DND-41 (cell line): ENCODE measurements around the gene ETNK2.

ENCODE experiments used
- ATAC-seq: fragments of 200-7000 bp; cut with Tn5 transposase; 3 replicates; pipeline ENCODE4 v1.9.1; 2021; ENCODE audit warnings: low read depth; ENCODE audit not compliant: insufficient read depth
- DNase-seq: peaks from one replicate; pipeline ENCODE4 v3.0.0-alpha.2; 2020
- H2AFZ ChIP-seq: 2 replicates; pipeline ENCODE4 v1.6.0; 2012; ENCODE audit warnings: low read depth, low read length
- H3K27ac ChIP-seq: 2 replicates; pipeline ENCODE4 v1.5.1; 2012; ENCODE audit warnings: low read length, inconsistent platforms
- H3K27me3 ChIP-seq: fragments of 200-600 bp; sonication (generic); 2 replicates; pipeline ENCODE4 v1.6.0; 2012; ENCODE audit warnings: low read length, mild to moderate bottlenecking, inconsistent platforms; ENCODE audit not compliant: insufficient read depth, poor library complexity
- H3K36me3 ChIP-seq: 2 replicates; pipeline ENCODE4 v1.5.1; 2012; ENCODE audit warnings: low read length, inconsistent platforms; ENCODE audit not compliant: insufficient read depth
- H3K4me1 ChIP-seq: 2 replicates; pipeline ENCODE4 v1.5.1; 2012; ENCODE audit warnings: mild to moderate bottlenecking, low read length; ENCODE audit not compliant: insufficient read depth
- H3K4me2 ChIP-seq: 2 replicates; pipeline ENCODE4 v1.6.0; 2012; ENCODE audit warnings: mild to moderate bottlenecking, moderate library complexity, low read length, inconsistent platforms; ENCODE audit not compliant: insufficient read depth
- H3K4me3 ChIP-seq, 2 experiments: fragments of 200-600 bp in 1 of 2; shearing (Covaris generic) in 1 of 2; 2 replicates each; pipeline ENCODE4 v1.5.1; 2012 to 2016; ENCODE audit warnings: inconsistent platforms in 2 of 2, low read length in 2 of 2, mild to moderate bottlenecking in 2 of 2, low read depth in 1 of 2, moderate library complexity in 1 of 2
- H3K79me2 ChIP-seq: 2 replicates; pipeline ENCODE4 v1.6.0; 2012; ENCODE audit warnings: low read length, inconsistent platforms; ENCODE audit not compliant: insufficient read depth
- H3K9ac ChIP-seq: 2 replicates; pipeline ENCODE4 v1.6.0; 2012; ENCODE audit warnings: low read depth, mild to moderate bottlenecking, inconsistent platforms, low read length, moderate library complexity
- H3K9me3 ChIP-seq: 2 replicates; pipeline ENCODE4 v1.5.1; 2012; ENCODE audit warnings: low read length, moderate library complexity, mild to moderate bottlenecking, inconsistent platforms; ENCODE audit not compliant: insufficient read depth, severe bottlenecking
- H4K20me1 ChIP-seq: 2 replicates; pipeline ENCODE4 v1.6.0; 2012; ENCODE audit warnings: low read length; ENCODE audit not compliant: insufficient read depth
- CTCF ChIP-seq: IDR thresholded peaks from 2 replicates; pipeline ENCODE4 v1.5.1; 2012; ENCODE audit warnings: borderline replicate concordance, low read length, moderate library complexity, mild to moderate bottlenecking; ENCODE audit not compliant: poor library complexity, severe bottlenecking; ENCODE audit errors: extremely low read depth
- EZH2 ChIP-seq: IDR thresholded peaks from 3 replicates; pipeline ENCODE4 v1.6.1; 2012; ENCODE audit warnings: borderline replicate concordance, low read depth, mild to moderate bottlenecking, moderate library complexity, low read length, inconsistent platforms; ENCODE audit not compliant: severe bottlenecking

ETNK2 gene

GRCh38 chr1:204172404-204173029, 20.7 kb upstream of the ETNK2 start:
- no peak overlapping the region for H3K4me3 ChIP-seq
- no peaks in the 10 kb centered on the region for H4K20me1 ChIP-seq
- ATAC-seq (no peak), DNase-seq (no peak)
- no peak overlapping the region for H2AFZ ChIP-seq
- H3K9me3 ChIP-seq: peaks cover 31% of the 10 kb centered on the region
- no peaks in the 10 kb centered on the region for H3K36me3 ChIP-seq
- H3K4me2 ChIP-seq: no peak overlapping the region
- no peaks in the 10 kb centered on the region for H3K27me3 ChIP-seq
- H3K9ac ChIP-seq: no peak overlapping the region
- TF ChIP-seq CTCF (no peak), EZH2 (no peak)
- no peaks in the 10 kb centered on the region for H3K4me1 ChIP-seq
- no peak overlapping the region for H3K27ac ChIP-seq
- H3K79me2 ChIP-seq: no peaks in the 10 kb centered on the region

GRCh38 chr1:204171751-204172178, 19.9 kb upstream of the ETNK2 start:
- no peak overlapping the region for H2AFZ ChIP-seq
- no peak for ATAC-seq
- no peak overlapping the region for H3K4me3 ChIP-seq
- H3K79me2 ChIP-seq: no peaks in the 10 kb centered on the region
- H3K9ac ChIP-seq: no peak overlapping the region
- TF ChIP-seq CTCF (no peak), EZH2 (no peak)
- no peak for DNase-seq
- H3K9me3 ChIP-seq: peaks cover 35% of the 10 kb centered on the region
- H3K36me3 ChIP-seq: no peaks in the 10 kb centered on the region
- H4K20me1 ChIP-seq: no peaks in the 10 kb centered on the region
- H3K27me3 ChIP-seq: no peaks in the 10 kb centered on the region
- no peak overlapping the region for H3K27ac ChIP-seq
- H3K4me2 ChIP-seq: no peak overlapping the region
- no peaks in the 10 kb centered on the region for H3K4me1 ChIP-seq

GRCh38 chr1:204170494-204171155, 18.8 kb upstream of the ETNK2 start:
- ATAC-seq (no peak), DNase-seq (no peak)
- H3K9me3 ChIP-seq: peaks cover 35% of the 10 kb centered on the region
- H3K79me2 ChIP-seq: no peaks in the 10 kb centered on the region
- no peaks in the 10 kb centered on the region for H3K27me3 ChIP-seq
- no peak overlapping the region for H3K4me3 ChIP-seq
- no peak overlapping the region for H3K4me2 ChIP-seq
- TF ChIP-seq CTCF (no peak), EZH2 (no peak)
- no peaks in the 10 kb centered on the region for H3K4me1 ChIP-seq
- H2AFZ ChIP-seq: no peak overlapping the region
- no peak overlapping the region for H3K9ac ChIP-seq
- H4K20me1 ChIP-seq: no peaks in the 10 kb centered on the region
- no peaks in the 10 kb centered on the region for H3K36me3 ChIP-seq
- no peak overlapping the region for H3K27ac ChIP-seq
